GM23338 (cell line): Measurements from ENCODE around the gene CAPN9. TPM values are rescaled to one million over a fixed set of nuclear protein-coding genes. Genes with fewer than 3 reads are reported as not detected.

Experiments used
- ATAC-seq: fragments of 200-7000 bp; cut with Tn5 transposase; 3 replicates; pipeline ENCODE4 v1.9.1; 2020
- DNase-seq: peaks from one replicate; pipeline ENCODE4 v3.0.0-alpha.2; 2015; ENCODE audit warnings: low spot score
- H2AFZ ChIP-seq: fragments of 200-600 bp; sonication (generic); 2 replicates; pipeline ENCODE4 v1.8.0; 2016; ENCODE audit warnings: antibody characterized with exemption, mild to moderate bottlenecking, moderate library complexity
- H3F3A ChIP-seq: fragments of 200-600 bp; sonication (generic); replicated peaks from 2 replicates; pipeline ENCODE4 v1.8.0; 2017; ENCODE audit warnings: antibody characterized with exemption, mixed run types, low read depth
- H3K27ac ChIP-seq: fragments of 200-600 bp; sonication (generic); 2 replicates; pipeline ENCODE4 v1.6.1; 2016; ENCODE audit warnings: low read depth
- H3K27me3 ChIP-seq: fragments of 200-600 bp; sonication (generic); 2 replicates; pipeline ENCODE4 v1.8.0; 2016; ENCODE audit warnings: mild to moderate bottlenecking, mixed run types, moderate library complexity; ENCODE audit not compliant: insufficient read depth
- H3K36me3 ChIP-seq: fragments of 200-600 bp; sonication (generic); 2 replicates; pipeline ENCODE4 v1.8.0; 2016; ENCODE audit warnings: mild to moderate bottlenecking; ENCODE audit not compliant: insufficient read depth
- H3K4me1 ChIP-seq: fragments of 200-600 bp; sonication (generic); 2 replicates; pipeline ENCODE4 v1.8.0; 2016; ENCODE audit warnings: mild to moderate bottlenecking, moderate library complexity; ENCODE audit not compliant: insufficient read depth
- H3K4me2 ChIP-seq: fragments of 200-600 bp; sonication (generic); 2 replicates; pipeline ENCODE4 v1.7.1; 2017; ENCODE audit warnings: mixed run types
- H3K4me3 ChIP-seq: fragments of 200-600 bp; sonication (generic); 2 replicates; pipeline ENCODE4 v1.6.1; 2016; ENCODE audit warnings: mixed run types
- H3K79me2 ChIP-seq: fragments of 200-600 bp; sonication (generic); replicated peaks from 2 replicates; pipeline ENCODE4 v1.8.0; 2017; ENCODE audit warnings: mild to moderate bottlenecking; ENCODE audit not compliant: insufficient read depth
- H3K9me2 ChIP-seq: fragments of 200-600 bp; sonication (generic); 2 replicates; pipeline ENCODE4 v1.8.0; 2017; ENCODE audit not compliant: insufficient read depth
- H4K20me1 ChIP-seq: fragments of 200-600 bp; sonication (generic); replicated peaks from 2 replicates; pipeline ENCODE4 v1.8.0; 2017; ENCODE audit warnings: mild to moderate bottlenecking; ENCODE audit not compliant: insufficient read depth
- H3K27ac Mint-ChIP-seq: 2 replicates; pipeline ENCODE4 v1.8.0; 2020; ENCODE audit warnings: inconsistent platforms, mild to moderate bottlenecking, moderate library complexity, mixed read lengths
- H3K27me3 Mint-ChIP-seq: 3 replicates; pipeline ENCODE4 v1.8.0; 2022; ENCODE audit warnings: low read depth, mild to moderate bottlenecking, moderate library complexity, mixed read lengths, inconsistent platforms; ENCODE audit not compliant: insufficient read depth, poor library complexity
- H3K36me3 Mint-ChIP-seq: 3 replicates; pipeline ENCODE4 v1.8.0; 2021; ENCODE audit warnings: low read depth, mild to moderate bottlenecking, inconsistent platforms, moderate library complexity, mixed read lengths
- H3K4me1 Mint-ChIP-seq: 3 replicates; pipeline ENCODE4 v1.8.0; 2020; ENCODE audit warnings: mild to moderate bottlenecking, inconsistent platforms, mixed read lengths
- H3K4me3 Mint-ChIP-seq: 3 replicates; pipeline ENCODE4 v1.8.0; 2021; ENCODE audit warnings: moderate library complexity, mild to moderate bottlenecking, inconsistent platforms, mixed read lengths
- H3K9me3 Mint-ChIP-seq: 3 replicates; pipeline ENCODE4 v1.8.0; 2020; ENCODE audit warnings: moderate library complexity, mild to moderate bottlenecking, inconsistent platforms, mixed read lengths
- POLR2AphosphoS5 ChIP-seq: IDR thresholded peaks from 2 replicates; pipeline ENCODE4 v1.6.1; 2016; ENCODE audit warnings: antibody characterized with exemption, low read depth
- polyA plus RNA-seq: library from polyadenylated mRNA; unstranded; fragments of >200 nt; fragmentation: Nextera tagmentation; extraction: Ambion mirVana; gene quantifications from 2 replicates; pipeline ENCODE4 v1.2.1, GENCODE V29; 2016
- total RNA-seq: library from RNA; depleted of rRNA; stranded (reverse); fragments of >200 nt; shearing (Covaris generic); gene quantifications from 2 replicates; pipeline ENCODE4 v1.2.3, GENCODE V29; 2014
- TF ChIP-seq, protein P1 (sequence below): fragments of 250-450 bp; sonication (Bioruptor Pico); IDR thresholded peaks from 2 replicates; pipeline ENCODE4 v1.5.0; 2020; ENCODE audit warnings: mild to moderate bottlenecking, moderate library complexity

CAPN9 gene
- total and polyA plus RNA-seq, 2 experiments from 2014 or later, result 0.07 TPM; not detected in 1

DNA sequence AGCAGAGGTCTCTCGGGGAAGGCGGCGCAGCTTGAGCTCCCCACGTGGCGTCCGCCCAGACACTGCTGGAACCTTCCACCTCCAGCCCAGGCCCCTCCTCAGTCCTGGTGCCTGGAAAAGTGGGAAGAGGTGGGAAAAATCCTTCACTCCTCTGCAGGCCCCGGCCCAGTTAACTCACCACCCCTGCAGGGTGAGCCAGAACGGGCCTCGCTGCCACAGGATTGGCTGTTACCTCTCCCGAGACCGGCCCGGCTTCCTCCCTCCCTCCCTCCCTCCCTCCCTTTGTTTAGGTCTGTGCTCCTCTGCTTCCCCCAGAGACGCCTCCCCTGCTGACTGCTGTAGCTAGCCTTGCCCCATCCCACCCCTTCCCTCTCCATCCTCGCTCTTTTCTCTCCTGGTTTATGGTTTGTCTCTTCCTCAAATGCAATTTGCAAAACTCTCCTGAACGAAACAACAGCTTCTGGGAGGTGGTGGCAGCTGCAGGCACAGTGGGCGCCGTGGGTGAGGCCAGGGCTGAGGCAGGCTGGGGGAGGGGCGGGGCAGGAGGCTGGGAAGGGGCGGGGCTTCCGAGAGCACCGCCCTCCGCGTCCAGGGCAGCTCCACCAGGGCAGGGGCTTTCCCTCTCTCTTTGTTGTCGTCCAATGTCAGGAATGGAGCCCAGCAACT is 6.5 kb downstream of the CAPN9 start:
- Histone ChIP-seq H3K9me2 (no peaks in the 10 kb centered on the region), H3K4me3 (peak overlapping the region; percentile 57), H3K4me2 (peak overlapping the region; percentile 74), H3K79me2 (no peaks in the 10 kb centered on the region), H3K36me3 (no peaks in the 10 kb centered on the region), H3K27ac (peak overlapping the region; percentile 86), H3F3A (no peaks in the 10 kb centered on the region; the same call in 1 of the 2 replicates), H3K4me1 (peaks cover 40% of the 10 kb centered on the region), H2AFZ (peak overlapping the region; percentile 81), H4K20me1 (no peaks in the 10 kb centered on the region), H3K27me3 (peaks cover 4% of the 10 kb centered on the region; the same call in 1 of the 2 replicates)
- ATAC-seq (peak; percentile 81), DNase-seq (peak; percentile 91)
- no peaks in the 10 kb centered on the region for H3K9me3 Mint-ChIP-seq
- TF ChIP-seq, protein P1, sequence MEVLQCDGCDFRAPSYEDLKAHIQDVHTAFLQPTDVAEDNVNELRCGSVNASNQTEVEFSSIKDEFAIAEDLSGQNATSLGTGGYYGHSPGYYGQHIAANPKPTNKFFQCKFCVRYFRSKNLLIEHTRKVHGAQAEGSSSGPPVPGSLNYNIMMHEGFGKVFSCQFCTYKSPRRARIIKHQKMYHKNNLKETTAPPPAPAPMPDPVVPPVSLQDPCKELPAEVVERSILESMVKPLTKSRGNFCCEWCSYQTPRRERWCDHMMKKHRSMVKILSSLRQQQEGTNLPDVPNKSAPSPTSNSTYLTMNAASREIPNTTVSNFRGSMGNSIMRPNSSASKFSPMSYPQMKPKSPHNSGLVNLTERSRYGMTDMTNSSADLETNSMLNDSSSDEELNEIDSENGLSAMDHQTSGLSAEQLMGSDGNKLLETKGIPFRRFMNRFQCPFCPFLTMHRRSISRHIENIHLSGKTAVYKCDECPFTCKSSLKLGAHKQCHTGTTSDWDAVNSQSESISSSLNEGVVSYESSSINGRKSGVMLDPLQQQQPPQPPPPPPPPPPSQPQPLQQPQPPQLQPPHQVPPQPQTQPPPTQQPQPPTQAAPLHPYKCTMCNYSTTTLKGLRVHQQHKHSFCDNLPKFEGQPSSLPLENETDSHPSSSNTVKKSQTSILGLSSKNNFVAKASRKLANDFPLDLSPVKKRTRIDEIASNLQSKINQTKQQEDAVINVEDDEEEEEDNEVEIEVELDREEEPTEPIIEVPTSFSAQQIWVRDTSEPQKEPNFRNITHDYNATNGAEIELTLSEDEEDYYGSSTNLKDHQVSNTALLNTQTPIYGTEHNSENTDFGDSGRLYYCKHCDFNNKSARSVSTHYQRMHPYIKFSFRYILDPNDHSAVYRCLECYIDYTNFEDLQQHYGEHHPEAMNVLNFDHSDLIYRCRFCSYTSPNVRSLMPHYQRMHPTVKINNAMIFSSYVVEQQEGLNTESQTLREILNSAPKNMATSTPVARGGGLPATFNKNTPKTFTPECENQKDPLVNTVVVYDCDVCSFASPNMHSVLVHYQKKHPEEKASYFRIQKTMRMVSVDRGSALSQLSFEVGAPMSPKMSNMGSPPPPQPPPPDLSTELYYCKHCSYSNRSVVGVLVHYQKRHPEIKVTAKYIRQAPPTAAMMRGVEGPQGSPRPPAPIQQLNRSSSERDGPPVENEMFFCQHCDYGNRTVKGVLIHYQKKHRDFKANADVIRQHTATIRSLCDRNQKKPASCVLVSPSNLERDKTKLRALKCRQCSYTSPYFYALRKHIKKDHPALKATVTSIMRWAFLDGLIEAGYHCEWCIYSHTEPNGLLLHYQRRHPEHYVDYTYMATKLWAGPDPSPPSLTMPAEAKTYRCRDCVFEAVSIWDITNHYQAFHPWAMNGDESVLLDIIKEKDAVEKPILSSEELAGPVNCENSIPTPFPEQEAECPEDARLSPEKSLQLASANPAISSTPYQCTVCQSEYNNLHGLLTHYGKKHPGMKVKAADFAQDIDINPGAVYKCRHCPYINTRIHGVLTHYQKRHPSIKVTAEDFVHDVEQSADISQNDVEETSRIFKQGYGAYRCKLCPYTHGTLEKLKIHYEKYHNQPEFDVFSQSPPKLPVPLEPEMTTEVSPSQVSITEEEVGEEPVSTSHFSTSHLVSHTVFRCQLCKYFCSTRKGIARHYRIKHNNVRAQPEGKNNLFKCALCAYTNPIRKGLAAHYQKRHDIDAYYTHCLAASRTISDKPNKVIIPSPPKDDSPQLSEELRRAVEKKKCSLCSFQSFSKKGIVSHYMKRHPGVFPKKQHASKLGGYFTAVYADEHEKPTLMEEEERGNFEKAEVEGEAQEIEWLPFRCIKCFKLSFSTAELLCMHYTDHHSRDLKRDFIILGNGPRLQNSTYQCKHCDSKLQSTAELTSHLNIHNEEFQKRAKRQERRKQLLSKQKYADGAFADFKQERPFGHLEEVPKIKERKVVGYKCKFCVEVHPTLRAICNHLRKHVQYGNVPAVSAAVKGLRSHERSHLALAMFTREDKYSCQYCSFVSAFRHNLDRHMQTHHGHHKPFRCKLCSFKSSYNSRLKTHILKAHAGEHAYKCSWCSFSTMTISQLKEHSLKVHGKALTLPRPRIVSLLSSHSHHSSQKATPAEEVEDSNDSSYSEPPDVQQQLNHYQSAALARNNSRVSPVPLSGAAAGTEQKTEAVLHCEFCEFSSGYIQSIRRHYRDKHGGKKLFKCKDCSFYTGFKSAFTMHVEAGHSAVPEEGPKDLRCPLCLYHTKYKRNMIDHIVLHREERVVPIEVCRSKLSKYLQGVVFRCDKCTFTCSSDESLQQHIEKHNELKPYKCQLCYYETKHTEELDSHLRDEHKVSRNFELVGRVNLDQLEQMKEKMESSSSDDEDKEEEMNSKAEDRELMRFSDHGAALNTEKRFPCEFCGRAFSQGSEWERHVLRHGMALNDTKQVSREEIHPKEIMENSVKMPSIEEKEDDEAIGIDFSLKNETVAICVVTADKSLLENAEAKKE (CRISPR knock-in tag), result no peak
- TF ChIP-seq POLR2AphosphoS5, result peak; percentile 65
- H3K27ac Mint-ChIP-seq, result peak overlapping the region; percentile 96
- peaks cover 26% of the 10 kb centered on the region for H3K27me3 Mint-ChIP-seq
- H3K4me3 Mint-ChIP-seq, result peak overlapping the region; percentile 69
- H3K4me1 Mint-ChIP-seq, result peaks cover 47% of the 10 kb centered on the region
- no peaks in the 10 kb centered on the region for H3K36me3 Mint-ChIP-seq

DNA sequence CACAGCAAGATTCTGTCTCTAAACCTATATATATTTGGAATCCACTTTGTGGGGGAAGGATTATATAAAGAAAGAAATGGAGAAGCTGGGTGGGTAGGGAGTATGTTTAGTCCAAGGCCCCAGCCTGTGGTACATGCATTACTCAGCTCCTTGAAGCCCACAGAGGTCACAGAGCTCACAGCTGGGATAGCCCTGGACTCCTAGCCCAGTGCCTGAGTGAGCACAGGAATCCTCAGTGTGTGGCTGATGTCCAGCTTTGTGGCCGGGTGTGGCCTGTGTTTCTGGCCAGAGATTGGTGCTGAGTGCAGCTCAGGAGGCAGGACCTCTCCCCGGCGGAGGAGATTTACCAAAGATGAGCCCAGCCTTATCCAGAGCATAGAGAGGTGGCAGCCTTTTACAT is 7.6 kb downstream of the CAPN9 start:
- H3K27me3 Mint-ChIP-seq, result peaks cover 26% of the 10 kb centered on the region
- ATAC-seq, result no peak
- H3K36me3 ChIP-seq, result no peaks in the 10 kb centered on the region
- no peak overlapping the region for H3K4me2 ChIP-seq
- no peaks in the 10 kb centered on the region for H4K20me1 ChIP-seq
- no peak overlapping the region for H3K27ac Mint-ChIP-seq
- no peaks in the 10 kb centered on the region for H3K36me3 Mint-ChIP-seq
- no peaks in the 10 kb centered on the region for H3K9me3 Mint-ChIP-seq
- H3K4me1 Mint-ChIP-seq, result peaks cover 36% of the 10 kb centered on the region
- H3F3A ChIP-seq, result no peaks in the 10 kb centered on the region; the same call in 1 of the 2 replicates
- H3K27ac ChIP-seq, result no peak overlapping the region
- H3K27me3 ChIP-seq, result 0 out of 2 replicates have a peak, but pooled peaks cover 4% of the 10 kb centered on the region
- H3K9me2 ChIP-seq, result no peaks in the 10 kb centered on the region
- no peak for DNase-seq
- peaks cover 32% of the 10 kb centered on the region for H3K4me1 ChIP-seq
- no peak overlapping the region for H3K4me3 Mint-ChIP-seq
- H2AFZ ChIP-seq, result peak overlapping the region; percentile 63; the same call in 1 of the 2 replicates
- no peak overlapping the region for H3K4me3 ChIP-seq
- H3K79me2 ChIP-seq, result no peaks in the 10 kb centered on the region
- TF ChIP-seq, protein P1 (CRISPR knock-in tag), result no peak
